Esophagus squamous epithelium (tissue), 5 donors: ENCODE results near the gene ZMIZ1. TPM values are rescaled to one million over a fixed set of nuclear protein-coding genes. Genes with fewer than 3 reads are reported as not detected.
A peak's percentile ranks its signal among the peaks of the same experiment; 100 is the strongest.

ENCODE experiments used
- DNase-seq: peaks from one replicate; lab custom pipeline; 2025; lab: John Stamatoyannopoulos, UW
- H3K27ac ChIP-seq, 4 donors: fragments of 200-600 bp; sonication (generic); one replicate each; pipeline ENCODE4 v1.5.1; 2016 to 2019; ENCODE audit warnings: mild to moderate bottlenecking in 1 of 4
- H3K27me3 ChIP-seq, 4 donors: fragments of 200-600 bp; sonication (generic); 1 replicate in 3 of 4; 2 replicates in 1 of 4; pipeline versions ENCODE4 v1.5.1 to v1.6.0; 2017 to 2021; ENCODE audit warnings: antibody characterized with exemption in 1 of 4
- H3K36me3 ChIP-seq, 3 donors: fragments of 200-600 bp; sonication (generic); one replicate each; pipeline ENCODE4 v1.5.1; 2016 to 2019
- H3K4me1 ChIP-seq, 3 donors: fragments of 200-600 bp; sonication (generic); one replicate each; pipeline ENCODE4 v1.5.1; 2017 to 2019
- H3K4me3 ChIP-seq, 4 donors: fragments of 200-600 bp; sonication (generic); 1 replicate in 3 of 4; 2 replicates in 1 of 4; pipeline ENCODE4 v1.5.1; 2016 to 2019; ENCODE audit warnings: mild to moderate bottlenecking in 2 of 4, moderate library complexity in 1 of 4
- H3K9me3 ChIP-seq, 3 donors: fragments of 200-600 bp; sonication (generic); one replicate each; pipeline ENCODE4 v1.5.1; 2016 to 2019
- CTCF ChIP-seq, 6 experiments: fragments of 450-650 bp in 4 of 6; fragments of 200-600 bp in 2 of 6; sonication (generic) in 2 of 6; IDR thresholded peaks; one replicate each; pipeline ENCODE4 v1.5.1; 2016 to 2019; ENCODE audit warnings: antibody characterized with exemption in 6 of 6, mild to moderate bottlenecking in 4 of 6, moderate library complexity in 4 of 6
- POLR2A ChIP-seq, 4 donors: fragments of 450-650 bp; IDR thresholded peaks; one replicate each; pipeline ENCODE4 v1.6.1; 2017; ENCODE audit warnings: antibody characterized with exemption in 4 of 4, mild to moderate bottlenecking in 4 of 4, moderate library complexity in 3 of 4
- WGBS, 2 donors: methylation state at CpG; one replicate each; pipeline ENCODE4 v1.1.5; 2018; 5-methylcytosine and 5-hydroxymethylcytosine counted together
- intact Hi-C: fragments of 100-400 bp; cut with DNase I; formaldehyde crosslinking; loops from one replicate; pipeline ENCODE4 v1.15.0; 2022
- total RNA-seq, 4 donors: library from RNA; depleted of rRNA; stranded (reverse); fragments of >200 nt; gene quantifications; one replicate each; pipeline ENCODE4 v1.1.0, GENCODE V29; 2016
- donor health status: DM: yes; HTN: yes; CAD: no.

Gene ZMIZ1
- total RNA-seq, 4 donors from 2014 or later = 28.2 to 79.5 (median 40.4) TPM

GRCh38 chr10:79311581-79312407 is 243.0 kb downstream of the ZMIZ1 start:
- Histone ChIP-seq H3K4me3 (no peak overlapping the region), H3K4me1 (peaks cover 3 to 6% (median 6%) of the 10 kb centered on the region in 3 donors), H3K9me3 (no peaks in the 10 kb centered on the region), H3K27me3 (no peaks in the 10 kb centered on the region), H3K36me3 (peaks cover 21 to 91% (median 47%) of the 10 kb centered on the region in 3 donors), H3K27ac (peak overlapping the region in 1 of 4 donors; percentile 50)
- intact Hi-C loops = no loop called here
- DNase-seq = no peak
- WGBS, 2 donors = 79 to 88% methylated on average over 7 to 11 of the region's 15 CpGs
- TF ChIP-seq POLR2A (IDR thresholded peaks at IDR 0.05) (no peak), CTCF (IDR thresholded peaks at IDR 0.05) (no peak)

- no peak for DNase-seq
- intact Hi-C loops = no loop called here
Measured at GRCh38 chr10:79312601-79313187, 243.9 kb downstream of the ZMIZ1 start.

GRCh38 chr10:79313320-79313719 is 244.6 kb downstream of the ZMIZ1 start:
- 63 to 70% methylated on average over 4 to 5 of the region's 8 CpGs for WGBS, 2 donors
- H3K36me3 ChIP-seq = peaks cover 8 to 76% (median 33%) of the 10 kb centered on the region in 3 donors
- no peak overlapping the region for H3K27ac ChIP-seq
- H3K9me3 ChIP-seq = no peaks in the 10 kb centered on the region
- no peak overlapping the region for H3K4me3 ChIP-seq
- no peaks in the 10 kb centered on the region for H3K27me3 ChIP-seq
- no peak for DNase-seq
- no peak for TF ChIP-seq CTCF (IDR thresholded peaks at IDR 0.05)
- TF ChIP-seq POLR2A (IDR thresholded peaks at IDR 0.05) = no peak
- intact Hi-C loops = no loop called here
- H3K4me1 ChIP-seq = peaks cover 14 to 21% (median 18%) of the 10 kb centered on the region in 3 donors

More at GRCh38 chr10:79312601-79313187, 243.9 kb downstream of the ZMIZ1 start:
- 93 to 94% methylated on average over 15 to 16 of the region's 22 CpGs for WGBS, 2 donors
- Histone ChIP-seq H3K4me3 (no peak overlapping the region), H3K36me3 (peaks cover 12 to 82% (median 38%) of the 10 kb centered on the region in 3 donors), H3K27ac (no peak overlapping the region), H3K27me3 (no peaks in the 10 kb centered on the region), H3K9me3 (no peaks in the 10 kb centered on the region), H3K4me1 (peaks cover 9 to 15% (median 12%) of the 10 kb centered on the region in 3 donors)
- TF ChIP-seq POLR2A (IDR thresholded peaks at IDR 0.05) = no peak
- TF ChIP-seq CTCF (IDR thresholded peaks at IDR 0.05) = no peak

- H3K27me3 ChIP-seq = no peaks in the 10 kb centered on the region
- DNase-seq = no peak
- peaks cover 14 to 24% (median 20%) of the 10 kb centered on the region in 3 donors for H3K4me1 ChIP-seq
- no peaks in the 10 kb centered on the region for H3K9me3 ChIP-seq
- no peak for TF ChIP-seq POLR2A (IDR thresholded peaks at IDR 0.05)
- TF ChIP-seq CTCF (IDR thresholded peaks at IDR 0.05) = no peak
- no peak overlapping the region for H3K27ac ChIP-seq
- peaks cover 8 to 70% (median 27%) of the 10 kb centered on the region in 3 donors for H3K36me3 ChIP-seq
- 80 to 86% methylated on average over 9 to 10 of the region's 11 CpGs for WGBS, 2 donors
- no peak overlapping the region for H3K4me3 ChIP-seq
- intact Hi-C loops = no loop called here
Measured at GRCh38 chr10:79313911-79314439, 245.2 kb downstream of the ZMIZ1 start.
